ENCODE measurements around the gene CFAP52. TPM values are rescaled to one million over a fixed set of nuclear protein-coding genes. Genes with fewer than 3 reads are reported as not detected.
"Not testable (repeated sequence)": the region's sequence is repeated elsewhere in the genome, so short reads cannot be mapped to it uniquely, and the experiment has no call there.

The CFAP52 gene
- total RNA-seq, 3 donors from 2014 or later: not detected

DNA sequence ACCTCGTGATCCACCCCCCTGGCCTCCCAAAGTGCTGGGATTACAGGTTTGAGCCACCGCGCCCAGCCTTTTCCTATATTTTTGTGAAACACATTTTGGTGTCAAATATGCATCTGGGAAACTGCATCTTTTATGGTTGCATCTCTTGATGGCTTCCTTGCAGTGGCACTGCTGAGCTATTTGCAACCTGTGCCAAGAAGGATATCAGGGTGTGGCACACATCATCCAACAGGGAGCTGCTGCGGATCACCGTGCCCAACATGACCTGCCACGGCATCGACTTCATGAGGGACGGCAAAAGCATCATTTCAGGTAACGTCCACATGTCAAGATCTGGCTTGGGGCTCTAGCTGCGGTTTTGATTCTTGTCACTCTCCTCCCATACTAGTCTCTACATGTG, 52.1 kb downstream of the CFAP52 start:
- ATAC-seq: peak; percentile 85
- Histone ChIP-seq H3K4me3 (no peak overlapping the region), H3K36me3 (ENCODE audit: low read depth) (no peaks in the 10 kb centered on the region), H3K9me3 (peaks cover 6% of the 10 kb centered on the region), H3K4me1 (ENCODE audit: low read depth) (no peaks in the 10 kb centered on the region)
- peak in 2 of 3 donors; percentile 42 to 62 for DNase-seq
- TF ChIP-seq, protein P1, sequence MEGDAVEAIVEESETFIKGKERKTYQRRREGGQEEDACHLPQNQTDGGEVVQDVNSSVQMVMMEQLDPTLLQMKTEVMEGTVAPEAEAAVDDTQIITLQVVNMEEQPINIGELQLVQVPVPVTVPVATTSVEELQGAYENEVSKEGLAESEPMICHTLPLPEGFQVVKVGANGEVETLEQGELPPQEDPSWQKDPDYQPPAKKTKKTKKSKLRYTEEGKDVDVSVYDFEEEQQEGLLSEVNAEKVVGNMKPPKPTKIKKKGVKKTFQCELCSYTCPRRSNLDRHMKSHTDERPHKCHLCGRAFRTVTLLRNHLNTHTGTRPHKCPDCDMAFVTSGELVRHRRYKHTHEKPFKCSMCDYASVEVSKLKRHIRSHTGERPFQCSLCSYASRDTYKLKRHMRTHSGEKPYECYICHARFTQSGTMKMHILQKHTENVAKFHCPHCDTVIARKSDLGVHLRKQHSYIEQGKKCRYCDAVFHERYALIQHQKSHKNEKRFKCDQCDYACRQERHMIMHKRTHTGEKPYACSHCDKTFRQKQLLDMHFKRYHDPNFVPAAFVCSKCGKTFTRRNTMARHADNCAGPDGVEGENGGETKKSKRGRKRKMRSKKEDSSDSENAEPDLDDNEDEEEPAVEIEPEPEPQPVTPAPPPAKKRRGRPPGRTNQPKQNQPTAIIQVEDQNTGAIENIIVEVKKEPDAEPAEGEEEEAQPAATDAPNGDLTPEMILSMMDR (IDR thresholded peaks at IDR 0.05): no peak
- intact Hi-C loops (cut with DNase I, micrococcal nuclease): no loop called here

DNA sequence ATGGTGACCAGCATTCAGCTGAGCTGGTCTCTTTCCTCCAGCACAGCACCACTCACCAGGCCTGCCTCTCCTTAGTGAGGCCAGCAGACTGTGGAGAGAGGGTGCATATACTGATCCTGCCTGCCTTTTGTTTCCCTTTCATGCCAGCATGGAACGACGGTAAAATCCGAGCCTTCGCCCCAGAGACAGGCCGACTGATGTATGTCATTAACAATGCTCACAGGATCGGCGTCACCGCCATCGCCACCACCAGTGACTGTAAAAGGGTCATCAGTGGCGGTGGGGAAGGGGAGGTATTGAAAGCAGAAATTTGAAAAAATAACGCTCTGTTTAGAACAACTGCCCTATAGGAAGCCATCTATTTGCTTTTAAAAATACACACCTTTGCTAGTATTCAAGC, 56.3 kb downstream of the CFAP52 start:
- Histone ChIP-seq H3K9me3 (no peaks in the 10 kb centered on the region), H3K36me3 (ENCODE audit: low read depth) (no peaks in the 10 kb centered on the region), H3K4me1 (ENCODE audit: low read depth) (no peaks in the 10 kb centered on the region), H3K4me3 (no peak overlapping the region)
- TF ChIP-seq, protein P1 (IDR thresholded peaks at IDR 0.05): no peak
- no peak for DNase-seq
- no peak for ATAC-seq
- intact Hi-C loops (cut with DNase I, micrococcal nuclease): no loop called here

- Histone ChIP-seq H3K9me3 (no peaks in the 10 kb centered on the region), H3K4me3 (no peak overlapping the region), H3K36me3 (ENCODE audit: low read depth) (no peaks in the 10 kb centered on the region), H3K4me1 (ENCODE audit: low read depth) (no peaks in the 10 kb centered on the region)
- intact Hi-C loops (cut with DNase I, micrococcal nuclease): no loop called here
- DNase-seq (no peak), ATAC-seq (no peak)
- TF ChIP-seq, protein P1 (IDR thresholded peaks at IDR 0.05): no peak
Measured at GRCh38 chr17:9635340-9635739, 58.9 kb downstream of the CFAP52 start.

DNA sequence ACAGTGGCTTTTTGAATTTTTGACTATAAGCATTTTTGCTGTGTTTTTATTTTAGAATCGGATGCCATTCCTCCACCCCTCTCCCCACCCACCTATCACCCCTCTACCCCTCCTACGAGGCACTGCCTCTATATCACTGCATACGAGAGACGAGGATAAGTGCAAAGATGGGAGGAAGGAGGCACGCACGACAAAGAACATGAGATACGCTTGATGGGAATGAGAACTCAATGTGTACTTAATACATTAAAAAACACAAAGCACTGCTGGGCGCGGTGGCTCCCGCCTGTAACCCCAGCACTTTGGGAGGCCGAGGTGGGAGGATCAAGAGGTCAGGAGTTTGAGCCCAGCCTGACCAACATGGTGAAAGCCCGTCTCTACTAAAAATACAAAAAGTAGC, 60.1 kb downstream of the CFAP52 start:
- H3K4me3 ChIP-seq: no peak overlapping the region
- H3K9me3 ChIP-seq: no peaks in the 10 kb centered on the region
- no peak for DNase-seq
- no peaks in the 10 kb centered on the region for H3K36me3 ChIP-seq (ENCODE audit: low read depth)
- no peak for ATAC-seq
- TF ChIP-seq, protein P1 (IDR thresholded peaks at IDR 0.05): no peak
- H3K4me1 ChIP-seq (ENCODE audit: low read depth): no peaks in the 10 kb centered on the region
- intact Hi-C loops (cut with DNase I, micrococcal nuclease): no loop called here

GRCh38 chr17:9640388-9640787, 63.9 kb downstream of the CFAP52 start:
- intact Hi-C loops (cut with DNase I, micrococcal nuclease); DNase-seq; H3K9me3 ChIP-seq; ATAC-seq; H3K4me3 ChIP-seq; H3K4me1 ChIP-seq (ENCODE audit: low read depth); H3K36me3 ChIP-seq (ENCODE audit: low read depth): not testable (repeated sequence)

DNA sequence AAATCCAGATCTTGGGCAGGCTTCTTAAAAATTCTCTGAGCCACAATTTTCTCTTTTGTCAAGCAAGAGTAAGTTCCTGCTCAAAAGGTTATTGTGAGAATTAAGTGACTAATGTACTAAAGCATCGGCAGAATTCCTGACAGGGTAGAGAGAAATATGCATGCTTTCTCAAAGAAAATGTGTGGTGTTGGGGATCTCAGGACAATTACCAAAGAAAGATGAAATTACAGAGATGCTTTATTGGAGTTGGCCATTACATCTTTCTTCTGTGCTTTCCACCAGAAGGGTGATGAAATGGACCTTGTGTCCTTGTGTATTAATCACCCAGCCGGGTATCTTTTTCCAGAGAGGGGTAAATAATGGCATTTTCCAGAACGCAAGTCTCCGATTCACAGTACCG, 67.2 kb downstream of the CFAP52 start:
- intact Hi-C loops (cut with DNase I, micrococcal nuclease): no loop called here
- TF ChIP-seq, protein P1 (IDR thresholded peaks at IDR 0.05): no peak
- Histone ChIP-seq H3K36me3 (ENCODE audit: low read depth) (no peaks in the 10 kb centered on the region), H3K9me3 (no peaks in the 10 kb centered on the region), H3K4me3 (no peak overlapping the region), H3K4me1 (ENCODE audit: low read depth) (peaks cover 5% of the 10 kb centered on the region)
- no peak for DNase-seq
- no peak for ATAC-seq
